Activated CD8-positive, alpha-beta memory T cell treated with anti-CD3 and anti-CD28 coated beads, Interleukin-2, amount 50 U/mL, for 4 hours (primary cell): Measurements from ENCODE around the gene ABCD4.
"Not testable (repeated sequence)": the region's sequence is repeated elsewhere in the genome, so short reads cannot be mapped to it uniquely, and the experiment has no call there.

Experiments
- DNase-seq: peaks from one replicate; pipeline ENCODE4 v3.0.0-alpha.2; 2020

The ABCD4 gene

GRCh38 chr14:74302634-74303569 lies at the start of gene ABCD4:
Gene ABCD4 (minus strand): TSS chr14:74302934. CDS start chr14:74302912, 22 bp downstream.
- peak; percentile 84 for DNase-seq

DNA sequence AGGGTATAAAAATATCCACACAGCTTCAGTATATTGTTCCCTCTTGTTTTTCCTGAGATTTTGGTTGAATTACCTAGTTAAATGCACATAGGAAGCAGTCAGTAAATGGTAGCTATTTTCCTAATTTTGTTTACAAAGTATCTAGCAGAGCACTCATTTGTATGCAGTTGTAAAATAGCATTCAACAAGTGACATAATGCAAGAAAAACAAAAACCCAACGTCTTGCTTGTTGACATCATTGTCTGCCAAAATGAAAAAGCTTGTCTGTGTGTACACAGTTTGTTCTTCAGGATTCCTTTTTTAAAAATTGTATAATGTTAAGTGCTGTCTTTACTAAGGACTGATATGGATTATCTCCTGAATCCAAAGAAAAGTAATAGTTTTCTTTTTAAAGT lies 48.2 kb upstream of the ABCD4 start:
- DNase-seq = no peak

DNA sequence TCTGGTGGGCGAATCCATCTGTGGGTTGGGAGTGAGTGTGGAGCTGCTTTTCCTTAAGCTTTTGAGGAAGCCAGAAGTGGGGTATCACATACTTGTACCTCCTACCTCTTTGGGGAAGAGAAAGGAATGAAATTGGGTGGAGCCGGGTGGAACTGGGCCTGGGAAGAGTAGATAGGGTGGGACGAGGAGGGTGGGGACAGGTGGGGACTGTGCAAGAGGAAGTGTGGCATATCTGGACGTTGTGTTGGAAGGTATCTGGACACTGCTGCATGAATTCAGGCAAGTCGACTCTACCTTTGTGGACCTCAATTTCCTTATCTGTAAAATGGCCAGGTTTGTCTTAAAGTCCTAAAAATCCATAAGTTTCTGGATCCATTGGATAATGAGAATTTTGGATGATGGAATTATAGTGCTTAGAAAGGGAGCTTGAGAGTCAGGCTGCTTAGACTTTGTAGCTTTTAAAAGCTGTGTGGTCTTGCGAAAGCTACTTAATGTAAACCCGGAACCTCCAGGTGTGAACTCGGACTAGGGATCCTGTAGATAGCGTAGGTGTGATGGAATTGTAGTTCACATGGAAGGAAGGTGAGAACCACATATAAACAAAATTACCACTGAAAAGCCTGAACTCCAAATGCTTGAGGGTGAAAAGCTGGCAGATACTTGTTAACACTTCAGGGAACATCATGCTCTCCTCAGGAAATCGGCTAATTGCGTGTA lies 47.6 kb upstream of the ABCD4 start:
- no peak for DNase-seq

- DNase-seq = no peak
Observed at GRCh38 chr14:74349757-74350156, 47.0 kb upstream of the ABCD4 start.

GRCh38 chr14:74348735-74349463 lies 46.2 kb upstream of the ABCD4 start:
- no peak for DNase-seq

DNA sequence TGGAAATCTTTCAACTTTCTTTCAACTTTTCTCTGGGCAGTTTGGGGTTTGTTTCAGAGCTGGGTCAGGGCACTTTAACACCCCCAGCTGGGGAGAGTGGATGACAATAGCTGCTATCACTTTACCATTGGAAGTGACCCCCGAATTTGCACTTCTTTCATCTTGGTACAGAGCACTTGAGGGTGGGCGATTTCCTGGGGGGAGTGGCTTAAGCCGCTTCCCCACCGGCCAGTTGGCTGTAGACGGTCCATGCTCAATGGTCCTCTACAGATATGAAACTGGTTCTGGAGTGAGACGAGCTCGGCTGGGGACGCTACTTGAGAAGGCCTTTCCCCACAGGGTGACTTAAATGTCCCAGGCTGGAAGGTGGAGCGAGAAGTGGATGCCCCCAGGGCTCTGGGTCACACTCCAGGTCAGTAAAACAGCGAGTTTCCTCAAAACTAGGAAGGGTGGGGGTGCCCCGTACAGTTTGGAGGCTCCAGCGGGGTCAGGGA lies 45.6 kb upstream of the ABCD4 start, which contains the start of gene VRTN:
VRTN (plus strand) TSS at position 231 of the 494 bp plus-strand sequence. CDS start 8,313 bp downstream, outside the sequence.
- DNase-seq = no peak

GRCh38 chr14:74347795-74348100 lies 45.0 kb upstream of the ABCD4 start:
- no peak for DNase-seq

- no peak for DNase-seq
Observed at GRCh38 chr14:74347097-74347794, 44.5 kb upstream of the ABCD4 start.

GRCh38 chr14:74346341-74346740 lies 43.6 kb upstream of the ABCD4 start:
- DNase-seq = no peak

- no peak for DNase-seq
Observed at GRCh38 chr14:74333909-74334308, 31.2 kb upstream of the ABCD4 start.

GRCh38 chr14:74329950-74330552 lies 27.3 kb upstream of the ABCD4 start:
- DNase-seq = not testable (repeated sequence)

GRCh38 chr14:74326369-74327152 lies 23.8 kb upstream of the ABCD4 start:
- DNase-seq = no peak

- DNase-seq = no peak
Observed at GRCh38 chr14:74325446-74325845, 22.7 kb upstream of the ABCD4 start.

DNA sequence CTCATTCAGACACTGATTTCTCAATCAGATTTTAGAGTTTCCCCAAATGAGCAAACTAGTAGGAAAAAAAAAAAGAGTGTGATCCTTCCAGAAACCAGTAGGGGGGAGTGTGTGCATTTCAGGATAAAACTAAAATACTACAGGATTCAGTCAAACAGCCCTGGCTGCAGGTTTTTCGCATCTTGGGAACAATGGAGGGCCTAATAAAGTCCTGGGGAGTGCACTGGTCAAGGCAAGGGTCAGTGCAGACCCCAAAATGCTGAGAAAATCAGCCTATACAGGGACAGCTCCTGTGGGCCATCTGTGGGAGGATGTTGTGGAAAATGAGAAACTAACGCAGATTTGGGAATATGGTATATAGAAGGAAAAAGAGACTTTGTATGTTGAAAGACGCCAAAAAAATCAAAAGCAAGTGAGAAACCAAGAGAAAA lies 22.2 kb upstream of the ABCD4 start:
- no peak for DNase-seq

- DNase-seq = no peak
Observed at GRCh38 chr14:74314576-74314975, 11.8 kb upstream of the ABCD4 start.

- no peak for DNase-seq
Observed at GRCh38 chr14:74313601-74314000, 10.9 kb upstream of the ABCD4 start.

- no peak for DNase-seq
Observed at GRCh38 chr14:74312161-74312560, 9.4 kb upstream of the ABCD4 start.

GRCh38 chr14:74309125-74310022 lies 6.6 kb upstream of the ABCD4 start:
- no peak for DNase-seq

DNA sequence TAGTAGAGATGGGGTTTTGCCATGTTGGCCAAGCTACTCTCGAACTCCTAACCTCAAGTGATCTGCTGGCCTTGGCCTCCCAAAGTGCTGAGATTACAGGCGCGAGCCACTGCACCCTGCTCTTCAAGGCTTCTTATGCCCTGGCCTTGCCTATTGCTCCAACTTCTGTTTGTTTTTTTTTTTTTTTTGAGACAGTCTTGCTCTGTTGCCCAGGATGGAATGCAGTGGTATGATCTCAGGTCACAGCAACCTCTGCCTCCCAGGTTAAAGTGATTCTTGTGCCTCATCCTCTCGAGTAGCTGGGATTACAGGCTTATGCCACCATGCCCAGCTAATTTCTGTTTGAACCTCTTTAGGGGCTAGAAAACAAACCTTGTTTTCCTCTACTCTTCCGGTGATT lies 6.0 kb upstream of the ABCD4 start:
- DNase-seq = no peak

DNA sequence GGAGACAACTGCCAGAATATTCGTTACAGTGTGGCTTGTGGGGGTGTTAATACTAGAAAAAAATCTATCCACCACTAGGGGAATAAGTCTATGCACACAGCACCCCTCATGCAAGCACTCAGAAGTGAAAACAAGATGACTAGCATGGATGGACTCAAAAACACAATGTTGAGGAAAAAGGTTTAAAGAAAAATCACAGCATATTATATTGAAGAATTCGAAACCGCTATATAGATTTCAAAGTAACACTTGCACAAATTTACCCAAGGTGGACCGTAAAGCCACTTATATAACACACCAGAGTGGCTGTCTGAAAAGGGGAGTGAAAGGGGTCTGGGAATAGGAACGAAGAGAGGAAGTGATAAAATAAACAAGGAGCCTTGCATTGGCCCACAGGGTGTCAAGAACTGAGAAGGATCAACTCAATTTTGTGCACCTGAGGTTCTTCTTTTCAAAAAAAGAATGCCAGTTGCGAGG lies 544 bp downstream of the ABCD4 start:
- DNase-seq = no peak
